Upper lobe of left lung (tissue), 6 donors: Measurements from ENCODE around the gene DCUN1D1. TPM values are rescaled to one million over a fixed set of nuclear protein-coding genes. Genes with fewer than 3 reads are reported as not detected.

Experiments
- ATAC-seq, 2 donors: fragments of 200-7000 bp; cut with Tn5 transposase; one replicate each; pipeline ENCODE4 v1.9.1; 2022; ENCODE audit warnings: mild to moderate bottlenecking in 2 of 2, moderate library complexity in 2 of 2; ENCODE audit not compliant: low FRiP score in 2 of 2
- DNase-seq, 2 donors: peaks; one replicate each; pipeline ENCODE4 v3.0.0-alpha.2; 2019 to 2020
- H3K27ac ChIP-seq, 4 donors: fragments of 200-600 bp; sonication (generic); one replicate each; pipeline ENCODE4 v1.5.1; 2016 to 2019
- H3K27me3 ChIP-seq, 4 donors: fragments of 200-600 bp; sonication (generic); one replicate each; pipeline ENCODE4 v1.5.1; 2017 to 2019
- H3K36me3 ChIP-seq, 4 donors: fragments of 200-600 bp; sonication (generic); one replicate each; pipeline ENCODE4 v1.5.1; 2016 to 2019
- H3K4me1 ChIP-seq, 4 donors: fragments of 200-600 bp; sonication (generic); one replicate each; pipeline ENCODE4 v1.5.1; 2018 to 2019
- H3K4me3 ChIP-seq, 4 donors: fragments of 200-600 bp; sonication (generic); one replicate each; pipeline ENCODE4 v1.5.1; 2017 to 2019; ENCODE audit warnings: mild to moderate bottlenecking in 2 of 4, moderate library complexity in 1 of 4
- H3K9me3 ChIP-seq, 4 donors: fragments of 200-600 bp; sonication (generic); one replicate each; pipeline ENCODE4 v1.5.1; 2018 to 2019
- CTCF ChIP-seq, 6 experiments: fragments of 450-650 bp in 4 of 6; fragments of 200-600 bp in 2 of 6; sonication (generic) in 2 of 6; IDR thresholded peaks; one replicate each; pipeline ENCODE4 v1.5.1; 2016 to 2019; ENCODE audit warnings: antibody characterized with exemption in 6 of 6
- EP300 ChIP-seq, 4 donors: sonication (generic); formaldehyde crosslinking; IDR thresholded peaks; one replicate each; pipeline ENCODE4 v1.5.1; 2017; ENCODE audit warnings: antibody characterized with exemption in 4 of 4, control low read depth in 2 of 4
- POLR2A ChIP-seq, 4 donors: fragments of 450-650 bp; IDR thresholded peaks; one replicate each; pipeline ENCODE4 v1.5.1; 2016 to 2017; ENCODE audit warnings: antibody characterized with exemption in 4 of 4, mild to moderate bottlenecking in 2 of 4
- POLR2AphosphoS5 ChIP-seq, 2 donors: sonication (generic); formaldehyde crosslinking; IDR thresholded peaks; one replicate each; pipeline ENCODE4 v1.5.1; 2017; ENCODE audit warnings: antibody characterized with exemption in 2 of 2
- WGBS, 2 donors: methylation state at CpG; one replicate each; pipeline ENCODE4 v1.1.5; 2017 to 2018; 5-methylcytosine and 5-hydroxymethylcytosine counted together
- total RNA-seq, 6 donors: library from RNA; depleted of rRNA in 4 of 6; stranded (reverse); fragments of >200 nt in 4 of 6; gene quantifications; one replicate each; pipeline versions ENCODE4 v1.1.0 to v1.2.1, GENCODE V29; 2016 to 2021
- donor health status: DM: no; HTN: no; CAD: no; lungs with moderate emphysema.
- donor health status: DM: no; HTN: yes; CAD: no; lungs with severe emphysema.

Gene DCUN1D1
- total RNA-seq, 6 donors from 2014 or later, result 9.9 to 46.1 (median 27.2) TPM

GRCh38 chr3:182969853-182970252, 10.5 kb downstream of the DCUN1D1 start:
- Histone ChIP-seq H3K27ac (no peak overlapping the region), H3K4me3 (no peak overlapping the region), H3K27me3 (no peaks in the 10 kb centered on the region), H3K9me3 (no peaks in the 10 kb centered on the region), H3K4me1 (peaks cover 15 to 23% (median 18%) of the 10 kb centered on the region in 4 donors), H3K36me3 (no peaks in the 10 kb centered on the region)
- DNase-seq, result no peak
- no peak for ATAC-seq
- 96% methylated on average over 7 of the region's 7 CpGs for WGBS, 2 donors
- TF ChIP-seq EP300 (IDR thresholded peaks at IDR 0.05) (no peak), POLR2AphosphoS5 (IDR thresholded peaks at IDR 0.05) (no peak), CTCF (IDR thresholded peaks at IDR 0.05) (no peak)

DNA sequence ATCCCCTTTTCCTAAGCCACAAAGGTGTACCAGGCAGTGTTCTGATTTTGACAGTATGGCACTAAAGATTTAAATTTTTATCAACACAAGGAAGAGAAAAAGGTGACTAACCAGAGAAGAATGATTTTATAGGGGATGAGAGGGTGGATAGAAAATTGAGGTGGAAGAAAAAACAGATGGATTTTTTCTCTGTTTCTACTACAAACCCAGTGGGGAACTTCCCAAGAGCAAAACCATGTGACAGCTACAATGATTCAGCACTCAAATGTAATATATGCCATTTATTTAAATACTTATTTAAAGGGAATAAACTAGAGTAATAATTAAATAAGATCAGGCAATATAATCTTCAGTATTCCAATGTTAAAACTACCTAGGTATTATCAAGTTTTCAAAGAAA, 11.1 kb downstream of the DCUN1D1 start:
- no peak for ATAC-seq

GRCh38 chr3:182967218-182968204, 12.8 kb downstream of the DCUN1D1 start:
- Histone ChIP-seq H3K9me3 (no peaks in the 10 kb centered on the region), H3K4me3 (no peak overlapping the region), H3K4me1 (peaks cover 15 to 23% (median 20%) of the 10 kb centered on the region in 4 donors), H3K36me3 (peaks cover 0 to 5% (median 1%) of the 10 kb centered on the region in 4 donors), H3K27ac (no peak overlapping the region), H3K27me3 (no peaks in the 10 kb centered on the region)
- no peak for TF ChIP-seq EP300 (IDR thresholded peaks at IDR 0.05)
- no peak for TF ChIP-seq POLR2AphosphoS5 (IDR thresholded peaks at IDR 0.05)
- no peak for TF ChIP-seq POLR2A (IDR thresholded peaks at IDR 0.05)
- no peak for TF ChIP-seq CTCF (IDR thresholded peaks at IDR 0.05)
- 75% methylated on average over 6 of the region's 6 CpGs for WGBS, 2 donors
- ATAC-seq, result no peak
- DNase-seq, result no peak

More for the DNA sequence above, 11.1 kb downstream of the DCUN1D1 start:
- Histone ChIP-seq H3K9me3 (no peaks in the 10 kb centered on the region), H3K4me1 (peaks cover 15 to 23% (median 18%) of the 10 kb centered on the region in 4 donors), H3K4me3 (no peak overlapping the region), H3K27me3 (no peaks in the 10 kb centered on the region), H3K36me3 (no peaks in the 10 kb centered on the region), H3K27ac (no peak overlapping the region)
- no peak for TF ChIP-seq CTCF (IDR thresholded peaks at IDR 0.05)
- TF ChIP-seq POLR2AphosphoS5 (IDR thresholded peaks at IDR 0.05), result no peak
- no peak for TF ChIP-seq POLR2A (IDR thresholded peaks at IDR 0.05)
- TF ChIP-seq EP300 (IDR thresholded peaks at IDR 0.05), result no peak
- DNase-seq, result no peak

- Histone ChIP-seq H3K27me3 (no peaks in the 10 kb centered on the region), H3K27ac (no peak overlapping the region), H3K4me1 (peaks cover 15 to 25% (median 22%) of the 10 kb centered on the region in 4 donors), H3K36me3 (peaks cover 0 to 9% (median 6%) of the 10 kb centered on the region in 4 donors), H3K9me3 (no peaks in the 10 kb centered on the region), H3K4me3 (no peak overlapping the region)
- WGBS, 2 donors, result 90% methylated on average over 9 of the region's 9 CpGs
- DNase-seq (no peak), ATAC-seq (no peak)
- TF ChIP-seq EP300 (IDR thresholded peaks at IDR 0.05) (no peak), CTCF (IDR thresholded peaks at IDR 0.05) (no peak), POLR2AphosphoS5 (IDR thresholded peaks at IDR 0.05) (no peak), POLR2A (IDR thresholded peaks at IDR 0.05) (no peak)
Measured at GRCh38 chr3:182965861-182966366, 14.4 kb downstream of the DCUN1D1 start.
